HUES6 (cell line): Measurements from ENCODE around the gene IL26.

Source experiments
- H3K27ac ChIP-seq: 2 replicates; pipeline ENCODE4 v1.7.0; 2013; ENCODE audit warnings: low read depth, mild to moderate bottlenecking, low read length, inconsistent platforms
- H3K27me3 ChIP-seq: 2 replicates; pipeline ENCODE4 v1.6.1; 2013; ENCODE audit warnings: low read length; ENCODE audit not compliant: control insufficient read depth, insufficient read depth
- H3K36me3 ChIP-seq: 2 replicates; pipeline ENCODE4 v1.6.1; 2013; ENCODE audit warnings: low read length; ENCODE audit not compliant: control insufficient read depth, insufficient read depth
- H3K4me1 ChIP-seq: 2 replicates; pipeline ENCODE4 v1.6.1; 2013; ENCODE audit warnings: low read length; ENCODE audit not compliant: control insufficient read depth, insufficient read depth
- H3K4me3 ChIP-seq: 2 replicates; pipeline ENCODE4 v1.5.1; 2013; ENCODE audit warnings: low read depth, low read length
- H3K9ac ChIP-seq: one replicate; pipeline ENCODE4 v1.6.1; 2013; ENCODE audit warnings: mild to moderate bottlenecking, low read length
- H3K9me3 ChIP-seq: 2 replicates; pipeline ENCODE4 v1.6.1; 2013; ENCODE audit warnings: low read depth, low read length; ENCODE audit not compliant: control insufficient read depth, insufficient read depth

Gene IL26

GRCh38 chr12:68198507-68199086, 27.0 kb downstream of the IL26 start:
- Histone ChIP-seq H3K9me3 (no peaks in the 10 kb centered on the region), H3K36me3 (no peaks in the 10 kb centered on the region), H3K27me3 (no peaks in the 10 kb centered on the region), H3K27ac (no peak overlapping the region), H3K4me3 (no peak overlapping the region), H3K9ac (no peak overlapping the region), H3K4me1 (0 out of 2 replicates have a peak, but pooled peaks cover 5% of the 10 kb centered on the region)

GRCh38 chr12:68190301-68190700, 35.3 kb downstream of the IL26 start:
- H3K27me3 ChIP-seq = no peaks in the 10 kb centered on the region
- no peaks in the 10 kb centered on the region for H3K36me3 ChIP-seq
- H3K4me3 ChIP-seq = no peak overlapping the region
- no peaks in the 10 kb centered on the region for H3K9me3 ChIP-seq
- H3K27ac ChIP-seq = no peak overlapping the region
- H3K4me1 ChIP-seq = no peaks in the 10 kb centered on the region
- no peak overlapping the region for H3K9ac ChIP-seq

GRCh38 chr12:68189821-68190242, 35.8 kb downstream of the IL26 start:
- no peak overlapping the region for H3K9ac ChIP-seq
- H3K36me3 ChIP-seq = no peaks in the 10 kb centered on the region
- H3K27ac ChIP-seq = no peak overlapping the region
- H3K9me3 ChIP-seq = no peaks in the 10 kb centered on the region
- H3K4me1 ChIP-seq = no peaks in the 10 kb centered on the region
- H3K4me3 ChIP-seq = no peak overlapping the region
- H3K27me3 ChIP-seq = no peaks in the 10 kb centered on the region

- Histone ChIP-seq H3K27me3 (no peaks in the 10 kb centered on the region), H3K4me1 (no peaks in the 10 kb centered on the region), H3K27ac (no peak overlapping the region), H3K36me3 (no peaks in the 10 kb centered on the region), H3K9ac (no peak overlapping the region), H3K4me3 (no peak overlapping the region), H3K9me3 (no peaks in the 10 kb centered on the region)
These were observed 40.0 kb downstream of the IL26 start for GRCh38 chr12:68185598-68185997.

GRCh38 chr12:68180792-68181744, 44.5 kb downstream of the IL26 start:
- Histone ChIP-seq H3K27ac (no peak overlapping the region), H3K4me3 (no peak overlapping the region), H3K9me3 (no peaks in the 10 kb centered on the region), H3K9ac (no peak overlapping the region), H3K27me3 (no peaks in the 10 kb centered on the region), H3K4me1 (no peaks in the 10 kb centered on the region; the same call in 1 of the 2 replicates), H3K36me3 (no peaks in the 10 kb centered on the region)

GRCh38 chr12:68178774-68179439, 46.7 kb downstream of the IL26 start:
- Histone ChIP-seq H3K9ac (no peak overlapping the region), H3K4me3 (no peak overlapping the region), H3K27me3 (no peaks in the 10 kb centered on the region), H3K36me3 (no peaks in the 10 kb centered on the region), H3K27ac (no peak overlapping the region), H3K9me3 (no peaks in the 10 kb centered on the region), H3K4me1 (no peaks in the 10 kb centered on the region; the same call in 1 of the 2 replicates)

- Histone ChIP-seq H3K4me1 (no peaks in the 10 kb centered on the region; the same call in 1 of the 2 replicates), H3K27ac (no peak overlapping the region), H3K9me3 (no peaks in the 10 kb centered on the region), H3K9ac (no peak overlapping the region), H3K36me3 (no peaks in the 10 kb centered on the region), H3K4me3 (no peak overlapping the region), H3K27me3 (no peaks in the 10 kb centered on the region)
These were observed 47.4 kb downstream of the IL26 start for GRCh38 chr12:68178184-68178583.

- no peaks in the 10 kb centered on the region for H3K36me3 ChIP-seq
- H3K9ac ChIP-seq = no peak overlapping the region
- H3K27ac ChIP-seq = no peak overlapping the region
- no peaks in the 10 kb centered on the region for H3K9me3 ChIP-seq
- no peaks in the 10 kb centered on the region; the same call in 1 of the 2 replicates for H3K4me1 ChIP-seq
- H3K4me3 ChIP-seq = no peak overlapping the region
- no peaks in the 10 kb centered on the region for H3K27me3 ChIP-seq
These were observed 48.0 kb downstream of the IL26 start for GRCh38 chr12:68177562-68177961.

GRCh38 chr12:68176257-68176656, 49.4 kb downstream of the IL26 start:
- Histone ChIP-seq H3K4me1 (no peaks in the 10 kb centered on the region; the same call in 1 of the 2 replicates), H3K9me3 (no peaks in the 10 kb centered on the region), H3K4me3 (no peak overlapping the region), H3K27ac (no peak overlapping the region), H3K9ac (no peak overlapping the region), H3K27me3 (no peaks in the 10 kb centered on the region), H3K36me3 (no peaks in the 10 kb centered on the region)

GRCh38 chr12:68175557-68176061, 50.0 kb downstream of the IL26 start:
- no peaks in the 10 kb centered on the region for H3K36me3 ChIP-seq
- H3K27ac ChIP-seq = no peak overlapping the region
- H3K4me1 ChIP-seq = no peaks in the 10 kb centered on the region; the same call in 1 of the 2 replicates
- no peaks in the 10 kb centered on the region for H3K27me3 ChIP-seq
- no peaks in the 10 kb centered on the region for H3K9me3 ChIP-seq
- no peak overlapping the region for H3K4me3 ChIP-seq
- H3K9ac ChIP-seq = no peak overlapping the region
